Stimulated activated CD8-positive, alpha-beta memory T cell treated with anti-CD3 and anti-CD28 coated beads, Interleukin-12 subunit alpha, Interleukin-12 subunit beta, amount 100 ng/mL, for 24 hours (primary cell): ENCODE measurements around the gene EARS2.
"Not testable (repeated sequence)": the region's sequence is repeated elsewhere in the genome, so short reads cannot be mapped to it uniquely, and the experiment has no call there.

Experiments
- DNase-seq: peaks from one replicate; pipeline ENCODE4 v3.0.0-alpha.2; 2020; ENCODE audit errors: extremely low read depth

Gene EARS2

GRCh38 chr16:23527961-23528643 lies 29.0 kb downstream of the EARS2 start:
- no peak for DNase-seq

- DNase-seq: no peak
Observed at GRCh38 chr16:23524886-23525285, 32.3 kb downstream of the EARS2 start.

- DNase-seq: no peak
Observed at GRCh38 chr16:23523876-23524385, 33.2 kb downstream of the EARS2 start.

GRCh38 chr16:23523321-23523720 lies 33.8 kb downstream of the EARS2 start:
- no peak for DNase-seq

GRCh38 chr16:23521965-23522364 lies 35.2 kb downstream of the EARS2 start:
- no peak for DNase-seq

- DNase-seq: no peak
Observed at GRCh38 chr16:23521037-23521743, 36.0 kb downstream of the EARS2 start.

- no peak for DNase-seq
Observed at GRCh38 chr16:23520500-23520899, 36.6 kb downstream of the EARS2 start.

- DNase-seq: no peak
Observed at GRCh38 chr16:23519282-23519681, 37.9 kb downstream of the EARS2 start.

- no peak for DNase-seq
Observed at GRCh38 chr16:23518435-23518891, 38.7 kb downstream of the EARS2 start.

GRCh38 chr16:23516366-23517137 lies 40.6 kb downstream of the EARS2 start:
- no peak for DNase-seq

GRCh38 chr16:23515881-23516280 lies 41.3 kb downstream of the EARS2 start:
- DNase-seq: no peak

GRCh38 chr16:23514381-23515152 lies 42.6 kb downstream of the EARS2 start:
- no peak for DNase-seq

- no peak for DNase-seq
Observed at GRCh38 chr16:23512168-23512695, 44.9 kb downstream of the EARS2 start.

- DNase-seq: no peak
Observed at GRCh38 chr16:23511731-23512130, 45.4 kb downstream of the EARS2 start.

GRCh38 chr16:23510915-23511270 lies 46.3 kb downstream of the EARS2 start:
- not testable (repeated sequence) for DNase-seq

- peak; percentile 50 for DNase-seq
Observed at GRCh38 chr16:23510164-23510914, 46.8 kb downstream of the EARS2 start, which contains the start of gene GGA2. GGA2 (minus strand) TSS chr16:23510494; CDS start chr16:23510411, 83 bp downstream.

- DNase-seq: no peak
Observed at GRCh38 chr16:23509782-23510163, 47.4 kb downstream of the EARS2 start.

- no peak for DNase-seq
Observed at GRCh38 chr16:23509441-23509754, 47.8 kb downstream of the EARS2 start.

- DNase-seq: no peak
Observed at GRCh38 chr16:23508589-23509440, 48.3 kb downstream of the EARS2 start.

- no peak for DNase-seq
Observed at GRCh38 chr16:23506606-23506994, 50.5 kb downstream of the EARS2 start.
